Muscle of leg (tissue), 11 donors: ENCODE data around the gene CDH26. TPM values are rescaled to one million over a fixed set of nuclear protein-coding genes. Genes with fewer than 3 reads are reported as not detected.

Experiments used
- DNase-seq: peaks from one replicate; pipeline ENCODE4 v3.0.0; 2013
- H3K27ac ChIP-seq: one replicate; pipeline ENCODE4 v1.5.1; 2013; ENCODE audit warnings: mild to moderate bottlenecking, low read length, control low read depth
- H3K27me3 ChIP-seq: one replicate; pipeline ENCODE4 v1.6.1; 2013; ENCODE audit warnings: low read length; ENCODE audit not compliant: control insufficient read depth, insufficient read depth
- H3K36me3 ChIP-seq: one replicate; pipeline ENCODE4 v1.6.1; 2013; ENCODE audit warnings: low read length; ENCODE audit not compliant: control insufficient read depth, insufficient read depth
- H3K4me1 ChIP-seq: one replicate; pipeline ENCODE4 v1.6.1; 2013; ENCODE audit warnings: low read length; ENCODE audit not compliant: control insufficient read depth, insufficient read depth
- H3K4me3 ChIP-seq: one replicate; pipeline ENCODE4 v1.5.1; 2013; ENCODE audit warnings: low read length, control low read depth
- H3K9me3 ChIP-seq: replicated peaks from 2 replicates; pipeline ENCODE4 v1.6.1; 2013; ENCODE audit warnings: low read depth, low read length; ENCODE audit not compliant: control insufficient read depth
- WGBS: methylation state at CpG from one replicate; pipeline ENCODE4 v1.1.5; 2013; ENCODE audit warnings: missing lambda C conversion rate; ENCODE audit not compliant: insufficient coverage; 5-methylcytosine and 5-hydroxymethylcytosine counted together
- polyA plus RNA-seq, 8 donors: library from polyadenylated mRNA; unstranded; fragments of 120-200 nt; gene quantifications; one replicate each; pipeline versions ENCODE4 v1.2.1 to v1.2.3, GENCODE V29; 2013; ENCODE audit warnings: inconsistent platforms in 1 of 8, low replicate concordance in 1 of 8; ENCODE audit not compliant: insufficient read length in 8 of 8, insufficient read depth in 1 of 8
- total RNA-seq: library from RNA; stranded (reverse); fragments of 120-200 nt; gene quantifications from one replicate; pipeline ENCODE4 v1.2.4, GENCODE V29; 2013

CDH26 gene
- total and polyA plus RNA-seq, 9 donors, result 0.37 to 1.6 (median 0.56) TPM

DNA sequence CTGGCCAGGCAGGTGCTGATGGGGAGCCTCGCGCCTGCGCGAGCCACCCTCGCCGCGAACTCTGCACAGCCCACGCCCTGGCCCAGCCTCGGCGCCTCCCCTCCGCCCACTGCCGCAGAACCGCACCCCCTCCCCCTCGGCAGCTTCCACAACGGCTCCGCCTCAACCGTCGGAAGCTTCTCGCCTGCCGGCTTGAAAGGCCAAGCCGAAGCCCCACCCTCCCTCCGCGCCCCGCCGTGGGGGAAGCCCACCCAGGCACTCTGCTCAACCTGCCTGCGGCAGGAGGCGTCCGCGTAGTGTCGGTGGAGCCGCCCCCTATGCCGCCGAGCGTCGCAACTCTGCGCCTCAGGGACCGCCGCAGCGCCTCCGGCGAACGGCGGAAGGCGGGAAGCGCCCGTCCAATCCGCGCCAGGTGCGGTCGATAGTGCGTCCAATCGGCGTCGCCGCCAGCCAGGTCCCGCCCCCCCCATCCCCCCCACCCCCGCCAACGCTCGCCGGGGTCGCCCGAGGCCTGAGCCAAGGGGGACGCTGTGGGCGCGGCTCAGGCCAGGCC lies 24.9 kb upstream of the CDH26 start, which contains the start of gene SYCP2:
Gene SYCP2 (minus strand): TSS at position 342 of the 553 bp plus-strand sequence. CDS start 11,224 bp downstream, outside the sequence.
- H3K9me3 ChIP-seq, result no peaks in the 10 kb centered on the region
- H3K27ac ChIP-seq, result peak within 1 kb of the TSS; percentile 67
- H3K27me3 ChIP-seq, result no peaks in the 10 kb centered on the region
- peak; percentile 53 for DNase-seq
- H3K4me3 ChIP-seq, result peak within 1 kb of the TSS; percentile 75
- no peaks in the 10 kb centered on the region for H3K36me3 ChIP-seq
- 28% methylated on average over 49 of the region's 65 CpGs for WGBS
- peaks cover 9% of the 10 kb centered on the region for H3K4me1 ChIP-seq

- Histone ChIP-seq H3K27me3 (no peaks in the 10 kb centered on the region), H3K9me3 (no peaks in the 10 kb centered on the region), H3K4me1 (peaks cover 15% of the 10 kb centered on the region), H3K4me3 (peak overlapping the region; percentile 75), H3K27ac (peak overlapping the region; percentile 67), H3K36me3 (no peaks in the 10 kb centered on the region)
- peak; percentile 81 for DNase-seq
- WGBS, result 3% methylated on average over 55 of the region's 59 CpGs
Measured at GRCh38 chr20:59933849-59934585, 24.2 kb upstream of the CDH26 start.

DNA sequence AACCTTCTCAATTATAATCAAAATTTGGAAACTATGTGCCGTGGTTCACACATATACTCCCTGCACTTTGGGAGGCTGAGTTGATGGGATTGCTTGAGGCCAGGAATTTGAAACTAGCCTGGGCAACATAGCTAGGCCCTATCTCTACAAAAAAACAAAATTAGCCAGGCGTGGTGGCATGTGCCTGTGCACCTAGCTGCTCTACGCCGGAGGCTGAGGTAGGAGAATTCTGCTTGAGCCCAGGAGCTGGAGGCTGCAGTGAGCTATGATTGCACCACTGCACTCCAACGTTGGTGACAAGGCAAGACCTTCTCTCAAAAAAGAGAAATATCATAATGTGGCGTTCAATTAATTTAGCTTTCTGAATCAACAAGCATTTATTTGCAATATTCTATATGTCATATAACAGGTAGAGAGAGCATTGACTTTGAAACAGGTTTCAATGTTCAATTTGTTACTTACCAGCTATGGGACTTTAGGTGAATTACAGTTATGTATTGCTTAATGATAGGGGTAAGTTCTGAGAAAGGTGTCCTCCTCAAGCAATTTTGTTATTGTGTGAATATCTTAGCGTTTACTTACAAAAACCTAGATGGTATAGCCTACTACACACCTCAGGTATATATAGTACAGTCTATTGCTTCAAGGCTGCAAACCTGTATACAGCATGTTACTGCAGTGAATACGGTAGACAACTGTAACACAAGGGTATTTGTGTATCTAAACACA lies 22.6 kb upstream of the CDH26 start:
- Histone ChIP-seq H3K27ac (no peak overlapping the region), H3K4me3 (no peak overlapping the region), H3K9me3 (no peaks in the 10 kb centered on the region), H3K4me1 (peaks cover 19% of the 10 kb centered on the region), H3K27me3 (no peaks in the 10 kb centered on the region), H3K36me3 (no peaks in the 10 kb centered on the region)
- DNase-seq, result no peak
- WGBS, result 100% methylated on average over 3 of the region's 8 CpGs

- H3K27ac ChIP-seq, result no peak overlapping the region
- no peaks in the 10 kb centered on the region for H3K9me3 ChIP-seq
- H3K36me3 ChIP-seq, result no peaks in the 10 kb centered on the region
- H3K4me3 ChIP-seq, result no peak overlapping the region
- no peak for DNase-seq
- H3K4me1 ChIP-seq, result peaks cover 19% of the 10 kb centered on the region
- WGBS, result no CpG with 5 or more reads among the region's 4 CpGs
- no peaks in the 10 kb centered on the region for H3K27me3 ChIP-seq
Measured at GRCh38 chr20:59936409-59936808, 21.8 kb upstream of the CDH26 start.

DNA sequence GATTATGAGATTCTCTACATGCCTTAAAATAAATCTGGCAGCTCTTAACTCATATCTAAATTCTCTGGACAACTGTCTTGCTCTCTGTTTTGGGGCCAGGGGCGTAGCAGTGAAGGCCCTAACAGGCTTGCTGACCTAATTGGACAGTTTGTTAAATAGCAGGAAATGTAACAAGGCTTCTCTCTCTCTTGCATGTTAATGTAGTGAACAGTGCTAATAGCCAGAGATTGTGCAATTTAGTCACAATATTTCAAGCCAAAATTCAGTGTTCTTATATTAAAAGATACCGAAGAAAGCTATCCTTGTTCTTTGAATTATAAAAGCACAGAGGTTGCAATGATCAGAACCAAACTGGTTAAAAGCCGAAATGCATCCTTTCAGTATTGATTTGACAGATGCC lies 21.1 kb upstream of the CDH26 start:
- Histone ChIP-seq H3K27me3 (no peaks in the 10 kb centered on the region), H3K27ac (no peak overlapping the region), H3K4me3 (no peak overlapping the region), H3K4me1 (peaks cover 19% of the 10 kb centered on the region), H3K9me3 (no peaks in the 10 kb centered on the region), H3K36me3 (no peaks in the 10 kb centered on the region)
- WGBS, result no CpG with 5 or more reads among the region's 3 CpGs
- DNase-seq, result no peak

DNA sequence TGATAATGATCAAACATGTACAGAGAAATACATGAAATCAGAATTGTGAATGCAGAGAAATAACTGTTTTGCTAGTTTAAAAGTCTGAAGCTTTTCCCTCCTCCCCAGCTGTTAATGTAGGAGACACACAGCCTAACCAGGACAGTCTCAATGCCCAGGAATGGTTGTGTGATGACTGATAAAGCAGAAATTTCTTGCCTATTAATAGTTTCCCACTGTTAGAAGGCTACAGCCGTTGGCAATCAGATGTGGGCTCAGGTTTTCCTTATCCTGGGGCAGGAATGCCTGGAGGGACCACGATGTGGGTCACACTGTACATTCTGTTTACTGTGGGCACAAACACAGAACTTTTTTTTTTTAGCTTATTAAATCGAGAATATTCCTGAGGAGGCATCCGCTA lies 20.0 kb upstream of the CDH26 start:
- no peak for DNase-seq
- 66% methylated on average over 3 of the region's 4 CpGs for WGBS
- no peaks in the 10 kb centered on the region for H3K27me3 ChIP-seq
- no peak overlapping the region for H3K4me3 ChIP-seq
- H3K36me3 ChIP-seq, result no peaks in the 10 kb centered on the region
- H3K4me1 ChIP-seq, result peaks cover 19% of the 10 kb centered on the region
- H3K27ac ChIP-seq, result peak overlapping the region; percentile 22
- H3K9me3 ChIP-seq, result no peaks in the 10 kb centered on the region

- DNase-seq, result no peak
- Histone ChIP-seq H3K4me1 (peaks cover 19% of the 10 kb centered on the region), H3K4me3 (no peak overlapping the region), H3K27ac (peak overlapping the region; percentile 22), H3K9me3 (no peaks in the 10 kb centered on the region), H3K36me3 (no peaks in the 10 kb centered on the region), H3K27me3 (no peaks in the 10 kb centered on the region)
- 75% methylated on average over 6 of the region's 7 CpGs for WGBS
Measured at GRCh38 chr20:59938696-59939051, 19.5 kb upstream of the CDH26 start.

DNA sequence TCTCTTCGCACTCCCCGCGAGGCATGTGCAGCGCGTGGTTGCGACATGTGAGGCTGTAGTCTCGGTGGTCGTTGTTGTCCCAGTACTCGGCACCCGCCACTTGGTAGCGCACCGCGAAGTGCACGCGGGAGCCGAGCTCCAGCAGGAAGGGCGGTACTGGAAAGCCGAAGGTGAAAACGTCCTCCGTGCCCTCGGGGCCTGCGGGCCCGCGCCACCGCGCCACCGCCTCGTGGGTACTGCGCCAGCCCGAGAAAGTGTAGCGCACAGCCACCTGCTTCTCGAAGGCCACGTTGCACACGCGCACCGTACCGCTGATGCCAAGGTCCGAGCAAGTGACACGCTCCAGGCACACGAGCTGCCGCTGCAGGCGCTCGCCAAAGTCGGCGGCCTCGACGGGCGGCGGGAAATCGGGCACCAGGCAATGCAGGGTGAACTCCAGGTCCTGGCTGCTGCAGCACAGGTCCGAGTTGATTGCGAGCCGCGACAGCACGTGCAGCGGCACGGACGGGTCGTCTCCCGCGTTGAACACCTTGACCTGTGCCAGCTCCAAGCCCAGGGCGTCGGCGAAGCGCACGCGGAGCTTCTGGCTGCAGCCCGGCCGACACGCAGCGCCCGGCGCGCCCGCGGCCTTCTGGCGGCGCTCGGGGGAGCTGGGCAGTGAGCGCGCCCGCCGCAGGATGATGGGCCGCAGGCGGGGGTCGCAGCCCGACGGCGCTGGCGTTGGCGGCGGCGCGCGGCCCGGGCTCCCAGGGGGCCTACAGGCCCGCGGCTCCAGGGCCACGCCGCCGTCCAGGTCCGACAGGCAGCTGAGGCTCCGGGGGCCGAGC lies 19.0 kb upstream of the CDH26 start:
- Histone ChIP-seq H3K4me3 (peak overlapping the region; percentile 77), H3K4me1 (peaks cover 22% of the 10 kb centered on the region), H3K27me3 (no peaks in the 10 kb centered on the region), H3K9me3 (no peaks in the 10 kb centered on the region), H3K27ac (peak overlapping the region; percentile 96), H3K36me3 (peaks cover 5% of the 10 kb centered on the region)
- peak; percentile 40 for DNase-seq
- 40% methylated on average over 104 of the region's 104 CpGs for WGBS

- H3K27ac ChIP-seq, result peak overlapping the region; percentile 96
- H3K4me1 ChIP-seq, result peaks cover 27% of the 10 kb centered on the region
- DNase-seq, result no peak
- peak overlapping the region; percentile 77 for H3K4me3 ChIP-seq
- no peaks in the 10 kb centered on the region for H3K9me3 ChIP-seq
- H3K36me3 ChIP-seq, result peaks cover 11% of the 10 kb centered on the region
- 0% methylated on average over 24 of the region's 24 CpGs for WGBS
- H3K27me3 ChIP-seq, result no peaks in the 10 kb centered on the region
Measured at GRCh38 chr20:59939879-59940128, 18.4 kb upstream of the CDH26 start.
